H4 (cell line): ENCODE data around the gene H3-3A. TPM values are rescaled to one million over a fixed set of nuclear protein-coding genes. Genes with fewer than 3 reads are reported as not detected.

Experiments used
- DNase-seq: peaks from one replicate; pipeline ENCODE4 v3.0.0-alpha.2; 2015; ENCODE audit warnings: low spot score
- total RNA-seq: library from RNA; depleted of rRNA; stranded (reverse); fragments of >200 nt; shearing (Covaris generic); gene quantifications from 2 replicates; pipeline ENCODE4 v1.2.3, GENCODE V29; 2014

H3-3A gene
- total RNA-seq, 1 experiment from 2014 or later = 407 TPM

DNA sequence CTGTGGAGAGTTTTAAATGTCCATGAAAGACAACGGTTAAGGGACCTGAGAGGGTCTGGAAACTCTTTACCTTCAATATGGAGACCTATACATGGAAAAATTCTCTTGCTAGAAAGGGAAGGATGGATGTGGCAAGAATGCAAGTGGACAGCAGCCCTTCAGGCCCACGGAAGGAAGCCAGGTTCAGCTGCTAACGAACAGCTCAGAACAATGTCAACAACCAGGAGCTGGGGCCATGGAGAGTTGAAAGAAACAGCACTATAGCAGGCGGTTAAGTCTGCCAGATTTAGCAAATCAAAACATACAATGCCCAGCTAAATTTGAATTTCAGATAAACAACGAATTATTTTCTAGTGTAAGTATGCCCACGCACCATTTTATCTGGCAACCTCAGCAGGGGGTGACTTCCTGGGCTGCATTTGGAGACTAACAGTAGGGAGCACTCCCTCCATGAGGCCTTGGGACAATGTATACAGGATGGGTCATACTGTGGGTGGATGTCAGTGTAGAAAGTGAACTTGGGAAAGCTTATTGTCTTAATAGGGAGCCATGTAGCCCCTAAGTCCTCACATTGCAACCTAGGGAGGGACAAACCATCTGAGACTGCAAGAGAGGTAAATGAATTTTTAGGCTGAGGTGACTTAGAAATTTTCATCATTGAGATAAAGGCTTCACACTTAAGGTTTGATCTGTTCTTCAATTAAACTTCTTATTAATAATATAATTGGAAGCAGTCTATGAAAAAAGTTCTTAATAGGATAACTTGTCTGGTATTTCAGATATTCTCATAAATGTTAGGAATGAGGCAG is 7.8 kb upstream of the H3-3A start:
- peak; percentile 37 for DNase-seq

DNA sequence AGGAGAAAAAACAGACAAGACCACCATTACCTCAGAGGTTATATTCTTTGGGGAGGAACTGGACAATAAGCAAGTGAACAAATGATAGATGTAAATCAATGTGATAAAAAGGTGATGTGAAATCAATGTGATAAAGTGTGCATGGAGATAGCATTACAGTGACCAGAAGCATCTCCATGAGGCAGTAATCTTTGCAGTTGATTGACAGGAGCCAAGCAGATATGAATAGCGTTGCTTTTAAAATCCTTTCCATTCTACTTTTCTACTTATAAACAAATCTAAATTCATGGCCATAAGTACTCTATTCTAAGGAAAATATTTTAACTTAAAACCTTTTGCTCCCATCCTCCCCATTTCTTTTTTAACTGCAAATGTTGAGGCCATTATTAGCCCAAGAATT is 2.8 kb upstream of the H3-3A start:
- no peak for DNase-seq

DNA sequence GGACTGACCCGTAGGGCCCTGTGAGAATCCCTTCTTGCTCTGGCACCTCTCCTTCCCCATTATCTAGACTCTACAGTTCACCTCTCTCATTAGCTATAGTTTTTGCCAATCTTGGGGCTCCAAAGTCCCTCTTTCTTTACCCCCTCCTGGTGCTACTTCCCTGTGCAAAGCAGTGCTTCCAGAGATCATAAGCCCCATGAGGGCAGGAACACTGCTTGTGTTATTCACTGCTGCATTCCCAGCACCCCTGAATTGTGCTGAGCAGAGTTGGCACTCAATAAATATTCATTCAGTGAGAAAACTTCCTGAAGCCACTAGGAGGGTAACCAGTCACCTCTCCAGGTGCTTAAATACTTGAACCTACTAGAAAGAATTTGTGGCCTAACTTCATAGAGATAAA is 2.1 kb upstream of the H3-3A start:
- DNase-seq = no peak

DNA sequence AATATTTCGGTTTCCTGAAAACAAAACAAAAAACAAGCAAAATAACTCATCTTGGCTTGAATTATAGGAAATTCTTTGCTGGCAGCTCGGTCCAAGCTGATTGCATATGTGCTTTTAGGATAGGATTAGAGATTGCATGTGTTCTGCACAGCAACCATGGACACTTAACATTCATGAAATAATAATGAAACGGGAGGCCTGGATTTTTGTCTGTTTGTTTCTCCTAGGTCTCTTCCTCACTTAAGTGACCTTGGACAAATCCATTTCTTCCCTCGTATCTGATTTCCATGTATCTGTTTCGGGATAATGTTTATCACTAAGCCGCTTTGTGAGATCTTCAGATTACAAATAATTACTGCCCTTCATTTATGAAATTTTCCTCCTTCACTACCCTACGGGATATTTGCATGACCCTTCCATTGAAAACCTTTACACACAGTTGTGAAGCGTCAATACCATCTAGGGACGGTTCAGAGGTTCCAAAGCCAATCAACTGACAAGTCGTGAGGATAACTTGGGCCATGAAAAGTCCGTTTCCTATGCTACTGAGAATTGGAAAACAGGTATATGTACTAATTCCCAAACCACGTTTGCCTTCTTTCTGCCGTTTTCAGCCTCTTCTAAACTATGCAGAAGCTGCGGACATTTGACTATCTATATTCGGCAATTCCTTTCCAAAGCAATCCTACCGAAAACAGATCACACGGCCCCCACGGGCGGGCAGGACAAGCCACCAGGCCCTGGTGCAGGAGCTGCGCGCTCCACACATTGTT is 1.3 kb upstream of the H3-3A start:
- DNase-seq = peak; percentile 18

DNA sequence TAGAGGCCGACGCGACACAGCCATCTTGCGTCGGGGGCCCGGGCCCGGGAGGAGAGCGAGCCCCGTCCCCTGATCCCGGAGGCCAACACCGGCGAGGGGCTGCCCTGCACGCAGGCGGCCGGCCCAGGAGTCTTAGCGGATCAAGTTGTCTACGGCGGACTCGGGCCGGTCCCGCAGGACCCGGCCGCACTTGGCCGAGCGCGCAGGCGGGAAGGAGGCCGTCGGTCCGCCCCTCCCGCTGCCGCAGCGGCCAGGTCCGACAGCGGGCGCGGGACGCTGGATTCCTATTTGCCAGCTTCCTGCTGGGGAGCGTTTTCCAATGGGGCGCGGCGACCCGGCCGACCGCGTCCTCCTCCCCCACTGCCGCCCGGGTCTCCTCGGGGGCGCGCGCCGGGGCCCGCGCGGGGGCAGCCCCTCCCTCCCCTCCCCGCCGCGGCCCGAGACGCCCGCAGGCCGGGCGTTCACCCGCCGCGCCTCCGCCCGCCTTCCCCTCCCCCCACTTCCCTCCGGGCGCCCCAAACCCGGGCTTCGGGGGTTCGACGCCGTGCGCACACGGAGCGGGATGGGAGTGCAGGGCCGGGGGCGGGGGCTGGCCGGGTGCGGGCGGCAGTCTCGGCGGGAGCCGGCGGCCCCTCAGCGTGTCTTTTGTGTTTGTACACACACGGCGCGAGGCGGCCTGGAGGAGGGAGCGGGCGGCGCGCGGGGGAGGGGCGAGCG is 517 bp upstream of the H3-3A start:
- peak; percentile 69 for DNase-seq

DNA sequence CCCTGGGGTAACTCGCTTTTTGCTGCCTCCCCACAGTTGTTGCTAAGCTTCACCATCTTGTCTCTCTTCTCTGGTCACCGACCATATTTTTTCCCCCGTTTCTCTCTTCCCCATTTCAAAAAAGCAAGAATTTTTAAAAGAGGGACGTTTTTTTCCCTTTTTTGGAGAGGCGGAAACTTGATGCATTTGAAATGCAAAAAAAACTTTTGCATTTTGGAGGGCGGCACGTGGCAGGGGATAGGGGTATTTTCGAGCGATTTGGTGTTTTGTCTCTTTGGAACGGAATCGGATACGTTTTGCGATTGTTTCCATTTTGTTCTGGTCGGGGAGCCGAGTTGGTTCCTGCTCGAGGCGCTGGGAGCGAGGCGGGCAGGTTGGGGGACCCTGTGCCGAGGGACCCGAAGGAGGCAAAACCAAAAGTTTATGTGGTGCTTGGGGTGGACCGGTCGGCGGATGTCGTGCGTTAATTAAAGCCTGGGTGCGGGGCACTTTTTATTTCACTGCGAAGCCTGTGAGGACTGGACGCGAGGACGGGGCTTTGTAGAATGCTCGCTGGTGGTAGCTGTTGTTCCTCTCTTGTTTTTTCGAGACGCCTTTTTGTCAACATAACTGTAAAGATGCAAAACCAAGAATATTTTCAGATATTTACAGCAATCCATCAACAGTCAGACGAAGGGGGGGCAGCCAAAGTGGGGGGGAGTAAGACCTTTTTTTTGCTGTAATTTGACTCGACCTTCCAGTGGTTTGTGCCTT is 884 bp downstream of the H3-3A start:
- DNase-seq = peak; percentile 31

DNA sequence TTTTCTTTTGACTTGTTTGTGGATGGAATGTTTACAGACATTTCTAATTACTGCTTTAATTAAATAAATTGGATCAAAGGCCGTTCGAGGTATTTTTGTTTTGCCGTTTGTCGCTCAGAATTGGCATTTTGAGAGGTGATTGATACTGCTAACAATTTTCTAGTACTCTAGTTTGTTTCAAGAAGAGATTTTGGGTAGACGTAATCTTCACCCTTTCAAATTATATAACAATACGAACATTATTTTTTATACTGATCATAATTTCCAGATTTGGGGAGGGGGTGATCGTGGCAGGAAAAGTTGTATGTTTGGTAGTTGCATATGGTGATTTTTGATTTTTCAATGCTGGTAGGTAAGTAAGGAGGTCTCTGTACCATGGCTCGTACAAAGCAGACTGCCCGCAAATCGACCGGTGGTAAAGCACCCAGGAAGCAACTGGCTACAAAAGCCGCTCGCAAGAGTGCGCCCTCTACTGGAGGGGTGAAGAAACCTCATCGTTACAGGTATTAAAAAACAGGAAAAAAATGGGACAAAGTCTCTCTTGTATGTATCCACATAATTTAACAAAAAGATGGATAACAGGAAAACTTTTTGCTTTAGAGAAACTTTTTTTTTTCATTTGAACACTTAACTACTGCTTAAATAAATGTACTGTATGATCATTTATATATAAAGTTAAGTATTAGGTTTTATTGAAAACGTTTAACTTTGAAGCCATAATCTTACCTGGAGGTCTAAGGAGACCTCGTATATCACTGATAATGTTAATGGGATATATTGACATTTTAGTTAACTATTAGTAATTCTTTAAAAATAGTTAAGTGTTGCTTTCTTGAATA is 1.7 kb downstream of the H3-3A start:
- DNase-seq = no peak

DNA sequence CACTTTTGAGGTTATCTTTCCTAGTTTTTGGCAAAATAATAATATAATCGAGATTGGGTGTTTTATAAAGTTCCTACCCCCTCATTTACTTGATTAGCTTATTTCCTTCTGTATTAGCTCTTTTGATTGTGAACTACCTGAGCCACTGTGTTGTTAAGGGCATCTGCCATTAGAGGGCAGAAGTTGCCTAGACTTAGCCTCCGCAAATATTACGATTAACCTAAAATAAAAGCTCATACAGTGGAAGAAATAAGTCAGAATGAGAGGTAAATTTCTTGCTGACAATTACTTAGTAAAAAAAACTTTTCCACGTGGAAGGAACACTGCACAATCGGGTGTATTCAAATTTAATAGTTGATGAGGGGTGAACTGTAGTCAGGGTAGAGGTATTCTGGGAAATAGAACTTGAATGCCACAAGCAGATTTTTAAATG is 2.3 kb downstream of the H3-3A start:
- peak; percentile 56 for DNase-seq

DNA sequence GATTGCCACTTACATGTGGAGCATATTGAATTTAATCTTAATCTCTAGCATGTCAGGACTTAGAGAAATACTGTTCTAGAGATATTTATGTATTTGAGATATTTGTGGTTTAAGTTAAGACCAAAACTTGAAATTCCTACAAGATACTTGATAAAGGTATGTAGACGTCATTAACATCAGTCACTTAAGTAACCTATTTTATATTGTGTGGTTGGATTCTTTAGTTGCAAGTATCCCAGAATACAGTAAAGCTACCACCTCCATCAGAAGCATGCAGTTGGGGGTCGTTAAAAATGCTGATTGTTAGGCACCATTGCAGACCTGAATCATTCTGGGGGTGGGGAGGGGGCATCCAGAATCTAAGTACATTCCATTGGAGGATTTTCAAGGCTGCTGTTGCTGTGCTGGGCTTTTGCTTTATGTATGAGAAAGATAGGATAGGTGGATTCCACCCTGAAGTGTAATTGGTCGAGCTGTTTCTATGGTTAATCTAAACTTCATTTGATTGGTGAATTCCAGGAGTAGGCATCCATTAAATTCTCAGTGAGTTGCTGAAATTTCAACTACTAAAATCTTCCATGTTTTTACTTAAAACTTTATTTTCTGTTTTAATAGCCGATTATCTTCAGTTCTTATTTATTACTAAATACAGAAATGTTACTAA is 4.0 kb downstream of the H3-3A start:
- no peak for DNase-seq

DNA sequence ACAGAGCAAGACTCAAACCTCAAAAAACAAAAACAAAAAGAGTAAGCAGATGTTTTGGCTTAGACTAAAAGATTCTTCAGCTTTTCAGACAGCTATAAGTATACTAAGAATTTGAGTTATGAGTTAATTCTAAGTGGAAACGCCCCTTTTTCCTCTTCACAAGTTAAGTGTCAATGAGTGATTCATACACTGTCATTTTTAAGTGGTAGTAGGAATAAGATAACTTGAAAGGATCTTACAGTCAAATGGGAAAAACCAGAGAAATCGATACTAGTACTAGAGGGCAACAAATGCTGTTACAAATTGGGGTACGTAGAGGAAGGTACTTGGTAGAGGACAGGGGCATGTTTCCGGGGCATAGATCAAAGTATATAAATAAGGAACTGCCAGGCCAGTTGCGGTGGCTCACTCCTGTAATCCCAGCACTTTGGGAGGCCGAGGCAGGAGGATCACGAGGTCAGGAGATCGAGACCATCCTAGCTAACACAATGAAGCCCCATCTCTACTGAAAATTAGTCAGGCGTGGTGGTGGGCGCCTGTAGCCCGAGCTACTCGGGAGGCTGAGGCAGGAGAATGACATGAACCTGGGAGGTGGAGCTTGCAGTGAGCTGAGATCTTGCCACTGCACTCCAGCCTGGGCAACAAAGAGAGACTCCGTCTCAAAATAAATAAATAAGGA is 7.4 kb downstream of the H3-3A start:
- DNase-seq = no peak

DNA sequence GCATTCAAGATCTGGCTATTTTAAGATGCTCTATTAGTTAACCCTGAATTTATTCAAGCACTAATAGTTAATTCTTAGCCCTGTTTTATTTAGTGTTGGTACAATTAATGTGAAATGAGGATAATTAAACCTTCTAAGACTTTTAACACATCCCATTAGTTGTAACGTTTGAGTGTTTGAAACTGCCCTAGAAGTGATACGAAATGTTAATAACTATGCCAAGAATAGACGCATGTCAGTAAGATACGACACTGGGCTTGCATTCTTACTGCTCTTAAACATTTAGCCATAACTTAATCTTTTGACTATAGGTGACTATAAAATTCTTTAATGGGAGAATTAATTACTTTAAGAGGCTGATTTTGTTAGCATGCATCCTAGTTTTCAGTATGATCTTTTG is 9.8 kb downstream of the H3-3A start:
- no peak for DNase-seq

DNA sequence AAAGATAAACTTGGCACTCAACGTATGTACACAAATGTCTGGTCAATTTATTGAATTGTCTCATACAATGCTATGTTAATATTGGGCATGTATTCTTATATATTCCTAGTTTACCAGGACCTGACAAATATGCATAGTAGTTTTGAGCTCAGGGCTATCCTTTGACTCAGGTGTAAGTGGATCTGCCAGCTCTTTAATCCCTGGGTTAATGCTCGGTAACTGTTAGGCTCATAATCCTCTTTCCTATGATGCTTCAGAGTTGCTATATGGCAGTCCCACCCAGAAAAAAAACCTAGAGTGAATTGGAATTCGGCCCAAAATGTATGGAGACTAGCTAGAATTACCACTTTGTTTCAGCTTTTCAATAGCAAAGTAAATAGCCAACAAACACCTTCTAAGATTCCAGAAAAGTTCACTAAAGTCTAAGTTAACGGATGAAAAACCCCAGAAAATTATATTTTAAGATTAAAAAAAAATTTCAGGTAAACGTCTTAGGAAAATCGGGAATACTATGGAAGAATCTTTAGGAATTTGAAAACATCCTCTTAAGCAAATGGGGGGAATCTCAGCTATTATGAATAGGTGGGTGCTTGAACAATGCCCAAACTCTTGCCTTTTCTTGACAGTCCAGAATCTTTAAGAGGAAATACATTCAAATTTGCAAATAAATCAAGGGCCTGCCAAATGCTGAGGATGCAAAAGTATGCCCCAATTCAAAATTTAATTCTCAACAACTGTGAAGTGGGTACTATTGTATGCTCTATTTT is 10.9 kb downstream of the H3-3A start:
- no peak for DNase-seq

DNA sequence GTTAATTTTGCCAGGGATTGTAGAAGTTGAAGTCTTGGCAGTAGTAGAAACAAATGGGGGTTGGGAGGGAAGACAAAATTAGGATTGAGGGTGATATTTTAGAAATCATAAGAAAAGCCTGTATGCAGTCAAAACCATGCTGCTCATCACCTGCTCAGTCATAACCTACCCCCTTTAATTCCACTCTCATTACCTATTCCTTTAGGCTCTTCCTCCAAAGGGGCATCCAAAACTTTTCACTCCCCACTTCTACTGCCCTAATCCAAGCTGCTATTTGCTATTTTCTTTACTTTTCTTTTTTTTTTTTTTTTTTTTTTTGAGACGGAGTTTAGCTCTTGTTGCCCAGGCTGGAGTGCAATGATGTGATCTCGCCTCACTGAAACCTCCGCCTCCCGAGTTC is 11.5 kb downstream of the H3-3A start:
- no peak for DNase-seq

DNA sequence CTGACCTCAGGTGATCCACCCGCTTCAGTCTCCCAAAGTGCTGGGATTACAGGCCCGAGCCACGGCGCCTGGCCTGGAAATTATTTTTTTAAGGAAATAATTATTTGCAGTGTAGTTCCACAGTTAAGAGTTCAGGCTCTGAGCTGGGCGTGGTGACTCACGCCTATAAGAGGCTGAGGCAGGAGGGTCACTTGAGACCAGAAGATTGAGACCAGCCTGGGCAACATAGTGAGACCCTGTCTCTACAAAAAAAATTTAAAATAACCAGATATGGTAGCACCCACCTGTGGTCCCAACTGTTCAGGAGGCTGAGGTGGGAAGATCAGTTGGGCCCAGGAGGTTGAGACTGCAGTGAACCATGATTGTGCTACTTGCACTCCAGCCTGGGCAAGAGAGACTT is 13.9 kb downstream of the H3-3A start:
- no peak for DNase-seq

DNA sequence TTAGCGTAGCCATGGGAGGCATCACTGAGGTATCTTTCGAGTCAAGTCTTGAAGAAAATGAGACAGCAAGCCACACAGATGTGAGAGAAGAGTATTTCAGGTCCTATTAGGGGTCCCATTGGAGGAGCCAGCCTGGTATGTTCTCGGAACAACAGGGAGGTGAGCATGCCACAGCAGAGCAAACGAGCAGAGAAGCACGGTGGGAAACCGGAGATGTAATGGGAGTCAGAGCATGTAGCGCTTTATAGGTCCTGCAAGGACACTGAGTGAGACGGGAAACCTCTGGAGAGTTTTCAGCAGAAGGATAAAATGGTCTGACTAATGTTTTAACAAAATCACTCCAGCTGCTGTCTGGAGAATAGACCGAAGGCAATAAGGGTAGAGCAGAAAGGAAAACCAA is 15.9 kb downstream of the H3-3A start:
- no peak for DNase-seq

DNA sequence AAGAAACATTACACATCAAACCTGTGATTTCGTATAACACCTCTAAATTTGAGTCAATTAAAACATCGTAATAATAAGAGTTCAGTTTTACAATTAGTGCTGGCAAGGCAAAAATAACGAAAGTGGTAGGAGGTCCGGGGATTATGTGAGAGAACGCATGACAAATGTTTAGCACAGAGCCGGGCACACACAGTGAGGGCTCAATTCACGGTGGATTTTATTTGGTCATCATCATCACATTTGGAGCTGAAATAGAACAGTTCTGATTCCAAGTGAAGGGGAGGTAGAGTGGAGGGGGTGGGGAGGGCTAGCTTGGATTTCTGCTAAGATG is 20.0 kb downstream of the H3-3A start:
- DNase-seq = no peak

DNA sequence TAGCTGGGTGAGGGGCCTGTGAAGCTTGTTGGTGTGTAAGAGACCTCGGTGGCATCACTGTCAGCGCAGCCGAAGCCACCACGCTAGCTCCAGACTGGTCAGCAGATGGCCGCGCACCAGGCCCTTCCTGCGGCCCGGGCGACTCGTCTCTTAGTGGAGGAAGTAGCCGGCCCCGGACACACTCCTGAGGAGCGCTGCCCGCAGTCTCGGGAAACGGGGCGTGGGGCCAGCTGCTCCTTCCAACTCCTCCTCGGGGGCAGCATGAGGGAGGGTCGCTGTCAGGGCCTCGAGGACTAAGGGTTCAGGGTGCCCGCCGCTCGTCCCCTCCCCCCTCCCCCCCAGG is 20.4 kb downstream of the H3-3A start:
- DNase-seq = peak; percentile 21

DNA sequence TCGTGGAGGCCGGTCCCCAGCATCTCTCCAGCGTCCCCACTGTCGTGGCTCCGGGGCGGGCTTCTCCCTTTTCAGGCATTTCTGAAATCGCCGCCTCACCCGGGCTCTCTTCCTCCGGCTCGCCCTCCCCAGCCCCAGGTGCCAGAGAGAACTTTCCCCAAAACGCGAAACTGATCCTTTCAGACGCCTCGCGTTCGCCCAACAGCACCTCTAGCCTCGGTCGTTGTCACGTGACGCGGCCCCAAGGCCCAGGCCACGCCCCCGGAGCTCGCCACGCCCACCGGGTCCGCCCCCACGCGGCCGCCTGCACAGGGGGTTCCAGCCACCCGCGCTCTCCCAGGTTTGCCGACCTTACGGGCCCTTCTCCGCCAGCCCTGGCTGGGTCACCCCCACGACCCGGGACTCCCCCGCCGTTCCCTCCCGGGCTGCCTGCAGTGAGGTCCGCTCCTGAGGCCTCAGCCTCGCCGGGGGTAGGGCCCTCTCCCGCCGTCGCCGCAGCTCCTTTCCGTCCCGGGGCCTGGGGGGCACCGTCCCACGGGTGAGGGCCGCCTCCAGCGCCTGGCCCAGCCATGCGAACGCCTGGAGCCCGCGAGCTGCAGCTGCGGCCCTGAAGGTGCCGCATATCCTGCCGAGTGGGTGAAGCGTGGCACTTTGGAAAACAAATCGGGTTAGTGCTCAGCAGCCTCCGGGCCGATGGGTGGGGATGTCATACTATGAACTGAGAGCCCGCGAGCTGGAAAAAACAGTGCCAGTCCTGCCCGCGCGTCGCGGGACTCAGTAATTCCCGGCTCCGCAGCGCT is 21.0 kb downstream of the H3-3A start:
- DNase-seq = peak; percentile 59
